ENCODE measurements around the gene DES.

GRCh38 chr2:219425238-219426067 lies 7.3 kb downstream of the DES start:
- TF ChIP-seq POLR2A (IDR thresholded peaks at IDR 0.05), result no peak
- TF ChIP-seq, protein P1, sequence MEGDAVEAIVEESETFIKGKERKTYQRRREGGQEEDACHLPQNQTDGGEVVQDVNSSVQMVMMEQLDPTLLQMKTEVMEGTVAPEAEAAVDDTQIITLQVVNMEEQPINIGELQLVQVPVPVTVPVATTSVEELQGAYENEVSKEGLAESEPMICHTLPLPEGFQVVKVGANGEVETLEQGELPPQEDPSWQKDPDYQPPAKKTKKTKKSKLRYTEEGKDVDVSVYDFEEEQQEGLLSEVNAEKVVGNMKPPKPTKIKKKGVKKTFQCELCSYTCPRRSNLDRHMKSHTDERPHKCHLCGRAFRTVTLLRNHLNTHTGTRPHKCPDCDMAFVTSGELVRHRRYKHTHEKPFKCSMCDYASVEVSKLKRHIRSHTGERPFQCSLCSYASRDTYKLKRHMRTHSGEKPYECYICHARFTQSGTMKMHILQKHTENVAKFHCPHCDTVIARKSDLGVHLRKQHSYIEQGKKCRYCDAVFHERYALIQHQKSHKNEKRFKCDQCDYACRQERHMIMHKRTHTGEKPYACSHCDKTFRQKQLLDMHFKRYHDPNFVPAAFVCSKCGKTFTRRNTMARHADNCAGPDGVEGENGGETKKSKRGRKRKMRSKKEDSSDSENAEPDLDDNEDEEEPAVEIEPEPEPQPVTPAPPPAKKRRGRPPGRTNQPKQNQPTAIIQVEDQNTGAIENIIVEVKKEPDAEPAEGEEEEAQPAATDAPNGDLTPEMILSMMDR (IDR thresholded peaks at IDR 0.05), result no peak

Measured in uterus (tissue), 2 donors.